Thymus (tissue), 2 donors: Measurements from ENCODE around the gene CD6. TPM values are rescaled to one million over a fixed set of nuclear protein-coding genes. Genes with fewer than 3 reads are reported as not detected.

ENCODE experiments used
- polyA plus RNA-seq: library from polyadenylated mRNA; stranded (reverse); fragments of 200-250 nt; gene quantifications from one replicate; pipeline ENCODE4 v1.2.3, GENCODE V29; 2013
- total RNA-seq: library from RNA; stranded (reverse); fragments of 120-200 nt; gene quantifications from one replicate; pipeline ENCODE4 v1.2.4, GENCODE V29; 2013
- donor health status: healthy.

Gene CD6
- total and polyA plus RNA-seq, 2 donors = 30.7 to 74.1 TPM

Other genes starting within 250 kb of the CD6 start
- not detected for gene MS4A18, start 247.0 kb upstream of the CD6 start, total RNA-seq
- gene MS4A18, start 247.0 kb upstream of the CD6 start, polyA plus RNA-seq = 0.07 TPM
- gene MS4A15, start 214.8 kb upstream of the CD6 start, total RNA-seq = not detected
- gene MS4A15, start 214.8 kb upstream of the CD6 start, polyA plus RNA-seq = 0.23 TPM
- under 0.01 TPM for gene MS4A10, start 186.3 kb upstream of the CD6 start, total RNA-seq
- gene MS4A10, start 186.3 kb upstream of the CD6 start, polyA plus RNA-seq = 0.09 TPM
- 9.2 TPM for gene CCDC86, start 129.6 kb upstream of the CD6 start, total RNA-seq
- gene CCDC86, start 129.6 kb upstream of the CD6 start, polyA plus RNA-seq = 11.0 TPM
- 10.2 TPM for gene PTGDR2, start 115.7 kb upstream of the CD6 start, total RNA-seq
- 0.73 TPM for gene PTGDR2, start 115.7 kb upstream of the CD6 start, polyA plus RNA-seq
- 1.6 TPM for gene ZP1, start 104.1 kb upstream of the CD6 start, total RNA-seq
- 1.5 TPM for gene ZP1, start 104.1 kb upstream of the CD6 start, polyA plus RNA-seq
- gene PRPF19, start 65.1 kb upstream of the CD6 start, total RNA-seq = 74.9 TPM
- 49.2 TPM for gene PRPF19, start 65.1 kb upstream of the CD6 start, polyA plus RNA-seq
- 18.7 TPM for gene TMEM109, start 57.5 kb upstream of the CD6 start, total RNA-seq
- 58.1 TPM for gene TMEM109, start 57.5 kb upstream of the CD6 start, polyA plus RNA-seq
- 4.6 TPM for gene TMEM132A, start 47.2 kb upstream of the CD6 start, total RNA-seq
- 5.7 TPM for gene TMEM132A, start 47.2 kb upstream of the CD6 start, polyA plus RNA-seq
- 17.5 TPM for gene SLC15A3, start 19.5 kb upstream of the CD6 start, total RNA-seq
- 37.5 TPM for gene SLC15A3, start 19.5 kb upstream of the CD6 start, polyA plus RNA-seq
- 30.6 TPM for gene CD5, start 130.8 kb downstream of the CD6 start, total RNA-seq
- 40.5 TPM for gene CD5, start 130.8 kb downstream of the CD6 start, polyA plus RNA-seq
- gene VPS37C, start 189.7 kb downstream of the CD6 start, total RNA-seq = 3.5 TPM
- gene VPS37C, start 189.7 kb downstream of the CD6 start, polyA plus RNA-seq = 9.4 TPM
- gene PGA3, start 231.8 kb downstream of the CD6 start, total RNA-seq = 0.80 TPM
- 1.3 TPM for gene PGA3, start 231.8 kb downstream of the CD6 start, polyA plus RNA-seq